OCI-LY7 (cell line): ENCODE measurements around the gene AOPEP. TPM values are rescaled to one million over a fixed set of nuclear protein-coding genes. Genes with fewer than 3 reads are reported as not detected.

Source experiments
- BruUV-seq: library from RNA; stranded (reverse); fragments of 400-500 nt; replicated peaks from 2 replicates; lab custom pipeline; 2021; lab: Mats Ljungman, UMichigan
- CTCF ChIA-PET: fragments of 300-600 bp; sonication (Branson Sonifier 250); formaldehyde crosslinking; loops from one replicate; lab custom pipeline; 2022; ENCODE audit warnings: antibody characterized with exemption; ENCODE audit not compliant: unreplicated experiment; lab: Charles Lee
- POLR2A ChIA-PET: fragments of 300-600 bp; sonication (Branson Sonifier 250); formaldehyde crosslinking; loops from one replicate; lab custom pipeline; 2022; ENCODE audit warnings: antibody characterized with exemption; lab: Charles Lee
- DNase-seq: peaks from one replicate; pipeline ENCODE4 v3.0.0-alpha.2; 2015; ENCODE audit warnings: low spot score
- H2AFZ ChIP-seq: fragments of 200-600 bp; sonication (generic), shearing (Covaris generic); 2 replicates; pipeline ENCODE4 v1.6.1; 2014; ENCODE audit warnings: mild to moderate bottlenecking, antibody characterized with exemption, low read length, moderate library complexity
- H3K27ac ChIP-seq: fragments of 200-600 bp; sonication (generic); 2 replicates; pipeline ENCODE4 v1.5.1; 2014; ENCODE audit warnings: mixed run types, low read depth, mild to moderate bottlenecking, moderate library complexity, low read length, inconsistent platforms; ENCODE audit not compliant: poor library complexity, severe bottlenecking
- H3K36me3 ChIP-seq: fragments of 200-600 bp; sonication (generic); 2 replicates; pipeline ENCODE4 v1.6.1; 2014; ENCODE audit warnings: mild to moderate bottlenecking, antibody characterized with exemption, low read length, moderate library complexity, mixed read lengths; ENCODE audit not compliant: insufficient read depth
- H3K4me1 ChIP-seq: fragments of 200-600 bp; sonication (generic); 2 replicates; pipeline ENCODE4 v1.5.1; 2014; ENCODE audit warnings: mild to moderate bottlenecking, low read length; ENCODE audit not compliant: insufficient read depth, poor library complexity, severe bottlenecking
- H3K4me2 ChIP-seq: fragments of 200-600 bp; sonication (generic); 2 replicates; pipeline ENCODE4 v1.6.1; 2014; ENCODE audit warnings: mild to moderate bottlenecking, low read length
- H3K4me3 ChIP-seq: fragments of 200-600 bp; sonication (generic); 2 replicates; pipeline ENCODE4 v1.5.1; 2014; ENCODE audit warnings: mild to moderate bottlenecking, low read depth, low read length; ENCODE audit not compliant: poor library complexity, severe bottlenecking
- H3K79me2 ChIP-seq: fragments of 200-600 bp; sonication (generic); 2 replicates; pipeline ENCODE4 v1.6.1; 2016; ENCODE audit warnings: low read depth, mild to moderate bottlenecking, low read length, moderate library complexity, mixed read lengths; ENCODE audit not compliant: insufficient read depth
- H3K9me2 ChIP-seq: fragments of 200-600 bp; sonication (generic); 2 replicates; pipeline ENCODE4 v1.6.1; 2016; ENCODE audit warnings: mild to moderate bottlenecking, low read length, mixed read lengths; ENCODE audit not compliant: insufficient read depth
- H3K9me3 ChIP-seq: fragments of 200-600 bp; sonication (generic); 2 replicates; pipeline ENCODE4 v1.6.1; 2014; ENCODE audit warnings: mild to moderate bottlenecking, mixed run types, low read length, mixed read lengths
- H4K20me1 ChIP-seq: fragments of 200-600 bp; sonication (generic); 2 replicates; pipeline ENCODE4 v1.6.1; 2014; ENCODE audit warnings: mild to moderate bottlenecking, antibody characterized with exemption, low read length, moderate library complexity, mixed read lengths; ENCODE audit not compliant: insufficient read depth
- CTCF ChIP-seq: fragments of 200-600 bp; sonication (generic); conservative IDR thresholded peaks from 2 replicates; pipeline ENCODE4 v1.5.1; 2014; ENCODE audit warnings: mild to moderate bottlenecking, antibody characterized with exemption, low read length, moderate library complexity, mixed read lengths
- EZH2phosphoT487 ChIP-seq: fragments of 200-600 bp; sonication (generic); IDR thresholded peaks from 2 replicates; pipeline ENCODE4 v1.6.1; 2018; ENCODE audit warnings: low read depth, borderline replicate concordance, mild to moderate bottlenecking, mixed run types, antibody characterized with exemption, low read length, moderate library complexity, mixed read lengths
- intact Hi-C: fragments of 100-400 bp; cut with micrococcal nuclease; formaldehyde crosslinking; loops from one replicate; pipeline ENCODE4 v1.10.0; 2022; ENCODE audit not compliant: unreplicated experiment
- total RNA-seq, 2 experiments: library from RNA; depleted of rRNA in 1 of 2; stranded (reverse); fragments of >200 nt in 1 of 2; shearing (Covaris generic) in 1 of 2; gene quantifications; 2 replicates each; pipeline ENCODE4 v1.2.3, GENCODE V29; 2014 to 2022

Gene AOPEP
- total RNA-seq, 2 experiments from 2014 or later, result 17.3 to 24.3 TPM

DNA sequence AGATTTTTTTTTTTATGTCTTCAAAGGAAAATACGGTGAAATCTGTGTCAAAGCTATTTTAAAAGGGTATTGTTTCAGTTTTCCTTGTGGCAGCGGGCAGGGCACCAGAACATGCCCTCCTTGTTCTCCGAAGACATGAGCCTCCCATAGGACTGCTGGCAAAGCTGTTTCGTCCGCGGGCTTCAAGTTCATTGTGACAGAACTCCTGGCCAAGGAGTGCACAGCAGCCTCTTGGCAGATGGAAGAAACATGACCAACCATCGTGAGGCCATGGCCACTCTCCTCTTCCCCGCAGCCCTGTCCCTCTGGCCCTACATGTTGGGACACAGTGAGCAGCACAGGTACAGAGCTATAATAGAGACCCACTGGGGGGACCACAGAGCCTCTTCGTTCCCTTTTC is 99.5 kb downstream of the AOPEP start:
- intact Hi-C loops, result no loop called here
- H2AFZ ChIP-seq, result no peak overlapping the region
- CTCF ChIA-PET, result no interaction called here
- H4K20me1 ChIP-seq, result no peaks in the 10 kb centered on the region
- H3K4me1 ChIP-seq, result peaks cover 5% of the 10 kb centered on the region
- no peak overlapping the region for H3K4me2 ChIP-seq
- no peaks in the 10 kb centered on the region for H3K9me2 ChIP-seq
- H3K4me3 ChIP-seq, result no peak overlapping the region
- H3K79me2 ChIP-seq, result no peaks in the 10 kb centered on the region
- POLR2A ChIA-PET, result interaction anchor here (0.6 to 1.8 kb wide), 3 partner anchors 13 to 1242 kb away, joined by 3 to 5 read pairs (median 3); no protein-coding TSS in a partner anchor
- TF ChIP-seq CTCF (no peak), EZH2phosphoT487 (no peak)
- no peaks in the 10 kb centered on the region for H3K36me3 ChIP-seq
- no TSS peak for BruUV-seq
- no peaks in the 10 kb centered on the region for H3K9me3 ChIP-seq
- no peak for DNase-seq
- no peak overlapping the region for H3K27ac ChIP-seq

GRCh38 chr9:94826644-94827410 is 100.3 kb downstream of the AOPEP start:
- Histone ChIP-seq H3K9me2 (no peaks in the 10 kb centered on the region), H4K20me1 (no peaks in the 10 kb centered on the region), H3K36me3 (no peaks in the 10 kb centered on the region), H3K9me3 (no peaks in the 10 kb centered on the region), H3K4me1 (no peaks in the 10 kb centered on the region), H3K27ac (no peak overlapping the region), H3K4me3 (no peak overlapping the region), H3K79me2 (no peaks in the 10 kb centered on the region), H3K4me2 (no peak overlapping the region), H2AFZ (no peak overlapping the region)
- ChIA-PET POLR2A (interaction anchor here (1.8 kb wide), 1 partner anchor 14 kb away, joined by 5 read pairs; no protein-coding TSS in a partner anchor), CTCF (no interaction called here)
- intact Hi-C loops, result no loop called here
- TF ChIP-seq EZH2phosphoT487 (no peak), CTCF (no peak)
- DNase-seq, result no peak
- BruUV-seq, result no TSS peak
